ENCODE results near the gene SULT4A1.

GRCh38 chr22:43854121-43854785 lies 8.1 kb downstream of the SULT4A1 start:
- no peak for TF ChIP-seq POLR2A (IDR thresholded peaks at IDR 0.05)
- TF ChIP-seq CTCF (IDR thresholded peaks at IDR 0.05) = no peak
